ENCODE results near the gene PEG3. TPM values are rescaled to one million over a fixed set of nuclear protein-coding genes. Genes with fewer than 3 reads are reported as not detected.

The PEG3 gene
- total RNA-seq, 1 experiment from 2014 or later = 0.83 TPM

GRCh38 chr19:56839652-56840450 lies 675 bp downstream of the PEG3 start:
- peaks cover 11% of the 10 kb centered on the region for H3K27me3 Mint-ChIP-seq (ENCODE audit: low read depth)
- no peak for DNase-seq (ENCODE audit: low spot score)
- TF ChIP-seq STAT6 (CRISPR knock-in tag; conservative IDR thresholded peaks at IDR 0.05; ENCODE audit: low read depth) = no peak
- no peak for TF ChIP-seq CREM (CRISPR knock-in tag; IDR thresholded peaks at IDR 0.05)
- CTCF ChIA-PET = no interaction called here
- H3K4me1 Mint-ChIP-seq = no peaks in the 10 kb centered on the region
- no peak for ATAC-seq
- no peak overlapping the region for H3K27ac Mint-ChIP-seq
- peaks cover 49% of the 10 kb centered on the region for H3K36me3 Mint-ChIP-seq
- no peak overlapping the region for H3K4me3 Mint-ChIP-seq
- POLR2A ChIA-PET = no interaction called here
- H3K9me3 Mint-ChIP-seq = peaks cover 37% of the 10 kb centered on the region

GRCh38 chr19:56838909-56839651 lies 1.4 kb downstream of the PEG3 start:
- Mint-ChIP-seq H3K27me3 (ENCODE audit: low read depth) (peaks cover 11% of the 10 kb centered on the region), H3K9me3 (peaks cover 44% of the 10 kb centered on the region), H3K27ac (no peak overlapping the region), H3K4me3 (no peak overlapping the region), H3K36me3 (peaks cover 57% of the 10 kb centered on the region), H3K4me1 (no peaks in the 10 kb centered on the region)
- ATAC-seq (no peak), DNase-seq (ENCODE audit: low spot score) (no peak)
- ChIA-PET POLR2A (no interaction called here), CTCF (no interaction called here)
- TF ChIP-seq NR2C2 (CRISPR knock-in tag; IDR thresholded peaks at IDR 0.05) (no peak), ZNF317 (CRISPR knock-in tag; IDR thresholded peaks at IDR 0.05; ENCODE audit: borderline replicate concordance, low read depth) (no peak), PRDM15 (CRISPR knock-in tag; IDR thresholded peaks at IDR 0.05) (no peak), ARID4B (CRISPR knock-in tag; IDR thresholded peaks at IDR 0.05; ENCODE audit: borderline replicate concordance) (no peak), IRF1 (CRISPR knock-in tag; IDR thresholded peaks at IDR 0.05) (no peak), ESRRA (CRISPR knock-in tag; IDR thresholded peaks at IDR 0.05; ENCODE audit: borderline replicate concordance) (no peak), SMAD4 (CRISPR knock-in tag; IDR thresholded peaks at IDR 0.05) (no peak), ZNF121 (CRISPR knock-in tag; IDR thresholded peaks at IDR 0.05) (no peak), ZBTB43 (CRISPR knock-in tag; IDR thresholded peaks at IDR 0.05) (no peak), CDX4 (CRISPR knock-in tag; IDR thresholded peaks at IDR 0.05; ENCODE audit: borderline replicate concordance) (no peak), ZMAT4 (CRISPR knock-in tag; IDR thresholded peaks at IDR 0.05) (no peak), RORB (CRISPR knock-in tag; IDR thresholded peaks at IDR 0.05) (no peak), TCF7 (CRISPR knock-in tag; IDR thresholded peaks at IDR 0.05; ENCODE audit: low read depth) (no peak), ERG (CRISPR knock-in tag; IDR thresholded peaks at IDR 0.05) (no peak)

Measured in WTC11 (cell line).